ENCODE measurements around the gene ANKRD13B.
A peak's percentile ranks its signal among the peaks of the same experiment; 100 is the strongest.

Gene ANKRD13B

DNA sequence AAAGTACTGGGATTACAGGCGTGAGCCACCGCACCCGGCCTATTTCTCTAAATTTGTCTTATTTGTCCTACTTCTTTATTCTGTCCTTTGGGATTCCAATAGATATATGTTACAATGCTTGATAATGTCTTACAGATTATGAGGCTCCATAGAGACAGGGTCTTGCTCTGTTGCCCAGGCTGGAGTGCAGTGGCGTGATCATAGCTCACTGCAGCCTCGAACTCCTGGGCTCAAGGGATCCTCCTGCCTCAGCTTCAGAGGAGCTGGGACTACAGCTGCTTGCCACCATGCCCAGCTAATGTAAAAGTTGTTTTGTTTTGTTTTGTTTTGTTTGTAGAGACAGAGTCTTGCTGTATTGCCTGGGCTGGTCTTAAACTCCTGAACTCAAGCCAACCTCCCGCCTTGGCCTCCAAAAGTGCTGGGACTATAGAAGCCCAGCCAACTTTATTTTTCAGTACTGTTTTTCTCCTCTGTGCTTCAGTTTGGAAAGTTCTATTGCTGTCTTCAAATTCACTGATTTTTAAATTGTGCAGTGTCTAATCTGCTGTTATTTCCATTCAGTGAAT lies 10.3 kb downstream of the ANKRD13B start:
- Histone ChIP-seq H3K9ac (no peak overlapping the region), H3K4me1 (peaks cover 37% of the 10 kb centered on the region), H3K4me3 (no peak overlapping the region), H4K20me1 (peaks cover 74% of the 10 kb centered on the region), H3K4me2 (no peak overlapping the region), H3K36me3 (peaks cover 10% of the 10 kb centered on the region), H3K9me3 (no peaks in the 10 kb centered on the region), H3K27ac (no peak overlapping the region), H3K27me3 (no peaks in the 10 kb centered on the region)
- TF ChIP-seq Cebpa-rat (IDR thresholded peaks at IDR 0.05), result no peak

- H3K4me2 ChIP-seq, result peak overlapping the region; percentile 62
- TF ChIP-seq Cebpa-rat (IDR thresholded peaks at IDR 0.05), result no peak
- peaks cover 58% of the 10 kb centered on the region for H4K20me1 ChIP-seq
- H3K27ac ChIP-seq, result peak overlapping the region; percentile 74
- H3K9ac ChIP-seq, result peak overlapping the region; percentile 54
- H3K4me1 ChIP-seq, result peaks cover 40% of the 10 kb centered on the region
- no peak overlapping the region for H3K4me3 ChIP-seq
- peaks cover 54% of the 10 kb centered on the region for H3K36me3 ChIP-seq
- no peaks in the 10 kb centered on the region for H3K9me3 ChIP-seq
- H3K27me3 ChIP-seq, result no peaks in the 10 kb centered on the region
These were observed 14.7 kb downstream of the ANKRD13B start for GRCh38 chr17:29607557-29608195.

GRCh38 chr17:29608986-29609385 lies 16.1 kb downstream of the ANKRD13B start:
- Histone ChIP-seq H3K4me2 (no peak overlapping the region), H3K27me3 (no peaks in the 10 kb centered on the region), H4K20me1 (peaks cover 54% of the 10 kb centered on the region), H3K4me1 (peaks cover 52% of the 10 kb centered on the region), H3K36me3 (peaks cover 58% of the 10 kb centered on the region), H3K9ac (no peak overlapping the region), H3K27ac (peak overlapping the region; percentile 30; the same call in 1 of the 2 replicates), H3K9me3 (no peaks in the 10 kb centered on the region), H3K4me3 (no peak overlapping the region)
- no peak for TF ChIP-seq Cebpa-rat (IDR thresholded peaks at IDR 0.05)

DNA sequence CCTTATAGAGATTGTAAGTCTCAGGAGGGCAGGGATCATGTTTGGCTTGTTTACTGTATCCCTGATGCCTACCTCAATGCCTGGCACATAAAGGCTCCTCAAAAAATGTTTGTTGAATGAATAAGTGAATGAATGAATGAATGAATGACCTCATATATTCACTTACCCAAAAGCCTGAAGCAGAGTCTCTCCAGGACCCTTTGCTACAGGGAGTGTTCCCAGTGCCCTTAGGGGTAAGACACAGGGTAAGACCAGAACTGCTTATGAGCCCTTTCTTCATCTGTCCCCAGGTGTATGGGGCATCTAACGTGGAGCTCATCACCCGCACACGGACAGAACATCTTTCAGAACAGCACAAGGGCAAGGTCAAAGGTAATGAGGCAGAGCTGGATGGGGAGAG lies 17.5 kb downstream of the ANKRD13B start:
- Histone ChIP-seq H3K4me2 (no peak overlapping the region), H3K27ac (no peak overlapping the region), H3K36me3 (peaks cover 58% of the 10 kb centered on the region), H3K9me3 (no peaks in the 10 kb centered on the region), H3K4me1 (peaks cover 66% of the 10 kb centered on the region), H3K27me3 (no peaks in the 10 kb centered on the region), H4K20me1 (peaks cover 56% of the 10 kb centered on the region), H3K9ac (no peak overlapping the region), H3K4me3 (no peak overlapping the region)
- no peak for TF ChIP-seq Cebpa-rat (IDR thresholded peaks at IDR 0.05)

DNA sequence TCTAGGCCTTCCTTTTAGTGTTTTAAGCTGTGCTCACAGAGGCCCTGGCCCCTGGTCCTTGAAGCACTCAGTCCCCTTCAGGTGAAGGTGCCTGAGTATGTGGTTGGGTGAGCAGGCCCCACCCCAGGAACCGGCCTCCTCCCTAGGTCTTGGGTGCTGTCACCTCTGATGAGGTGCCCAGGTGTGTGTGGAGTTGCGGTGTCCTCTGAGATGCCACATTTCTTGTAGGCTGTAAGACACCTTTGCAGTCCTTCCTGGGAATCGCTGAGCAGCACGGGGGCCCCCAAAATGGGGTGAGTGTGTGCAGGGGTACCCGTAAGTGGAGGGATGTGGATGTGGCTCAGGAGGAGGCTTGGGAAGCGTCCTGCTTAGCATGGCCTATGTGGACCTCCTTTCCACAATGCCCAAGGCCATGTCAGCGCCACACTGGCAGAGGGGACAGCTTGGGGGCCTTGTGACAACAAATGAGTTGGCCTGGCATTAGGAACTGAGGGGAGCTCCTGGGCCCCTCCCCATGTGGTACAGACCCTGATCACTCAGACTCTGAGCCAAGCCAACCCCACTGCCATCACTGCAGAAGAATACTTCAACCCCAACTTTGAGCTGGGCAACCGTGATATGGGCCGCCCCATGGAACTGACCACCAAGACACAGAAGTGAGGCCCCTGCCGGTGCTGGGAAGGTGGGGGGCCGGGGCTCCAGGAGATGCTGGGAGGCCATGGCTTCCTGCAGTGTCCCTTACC lies 18.6 kb downstream of the ANKRD13B start:
- Histone ChIP-seq H3K4me3 (no peak overlapping the region), H3K27me3 (peaks cover 10% of the 10 kb centered on the region), H4K20me1 (peaks cover 62% of the 10 kb centered on the region), H3K9me3 (no peaks in the 10 kb centered on the region), H3K36me3 (peaks cover 58% of the 10 kb centered on the region), H3K27ac (no peak overlapping the region), H3K4me1 (peaks cover 75% of the 10 kb centered on the region), H3K9ac (no peak overlapping the region), H3K4me2 (no peak overlapping the region)
- no peak for TF ChIP-seq Cebpa-rat (IDR thresholded peaks at IDR 0.05)

- peaks cover 16% of the 10 kb centered on the region for H3K27me3 ChIP-seq
- no peaks in the 10 kb centered on the region for H3K9me3 ChIP-seq
These were observed 19.1 kb downstream of the ANKRD13B start for GRCh38 chr17:29612094-29612403.

DNA sequence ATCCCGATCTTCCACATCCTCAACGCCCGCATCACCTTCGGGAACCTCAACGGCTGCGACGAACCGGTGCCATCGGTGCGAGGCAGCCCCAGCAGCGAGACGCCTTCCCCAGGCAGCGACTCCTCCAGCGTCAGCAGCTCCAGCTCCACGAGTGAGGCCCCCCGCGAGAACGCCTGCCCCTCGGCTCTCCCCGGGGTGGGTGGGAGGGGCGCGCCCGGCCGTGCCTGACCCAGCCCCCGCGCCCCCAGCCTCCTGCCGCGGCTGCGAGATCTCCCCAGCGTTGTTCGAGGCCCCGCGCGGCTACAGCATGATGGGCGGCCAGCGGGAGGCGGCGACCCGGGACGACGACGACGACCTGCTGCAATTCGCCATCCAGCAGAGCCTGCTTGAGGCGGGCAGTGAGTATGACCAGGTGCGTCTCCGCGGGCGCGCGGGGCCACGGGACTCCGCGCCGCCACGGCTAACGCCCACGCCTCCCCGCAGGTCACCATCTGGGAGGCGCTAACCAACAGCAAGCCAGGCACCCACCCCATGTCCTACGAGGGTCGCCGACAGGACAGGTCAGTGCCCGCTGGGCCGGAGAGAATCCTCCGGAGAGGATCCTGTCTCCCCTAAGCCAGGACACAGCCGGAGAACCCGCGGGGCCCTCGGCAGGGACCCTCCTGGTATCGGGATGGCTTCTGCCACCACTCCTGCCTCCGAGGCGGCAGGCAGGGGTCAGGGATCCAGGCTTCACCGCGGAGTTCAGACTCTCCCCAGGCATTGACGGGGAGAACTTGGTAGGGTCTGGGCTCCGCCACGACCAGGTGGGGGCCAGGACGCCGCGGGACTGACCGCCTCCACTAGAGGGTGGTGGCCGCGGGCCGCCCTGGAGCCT lies 19.7 kb downstream of the ANKRD13B start:
- Histone ChIP-seq H3K27me3 (peaks cover 22% of the 10 kb centered on the region), H3K27ac (peak overlapping the region; percentile 44; the same call in 1 of the 2 replicates), H3K4me2 (peak overlapping the region; percentile 99), H4K20me1 (peaks cover 56% of the 10 kb centered on the region), H3K4me3 (peak overlapping the region; percentile 36; the same call in 1 of the 2 replicates), H3K4me1 (peaks cover 75% of the 10 kb centered on the region), H3K9ac (no peak overlapping the region), H3K36me3 (peaks cover 53% of the 10 kb centered on the region), H3K9me3 (no peaks in the 10 kb centered on the region)
- TF ChIP-seq Cebpa-rat (IDR thresholded peaks at IDR 0.05), result no peak

More at GRCh38 chr17:29612094-29612403, 19.1 kb downstream of the ANKRD13B start:
- no peak overlapping the region for H3K27ac ChIP-seq
- no peak for TF ChIP-seq Cebpa-rat (IDR thresholded peaks at IDR 0.05)
- H3K36me3 ChIP-seq, result peaks cover 58% of the 10 kb centered on the region
- H3K9ac ChIP-seq, result no peak overlapping the region
- H3K4me1 ChIP-seq, result peaks cover 75% of the 10 kb centered on the region
- H3K4me2 ChIP-seq, result no peak overlapping the region
- H4K20me1 ChIP-seq, result peaks cover 62% of the 10 kb centered on the region
- no peak overlapping the region for H3K4me3 ChIP-seq

DNA sequence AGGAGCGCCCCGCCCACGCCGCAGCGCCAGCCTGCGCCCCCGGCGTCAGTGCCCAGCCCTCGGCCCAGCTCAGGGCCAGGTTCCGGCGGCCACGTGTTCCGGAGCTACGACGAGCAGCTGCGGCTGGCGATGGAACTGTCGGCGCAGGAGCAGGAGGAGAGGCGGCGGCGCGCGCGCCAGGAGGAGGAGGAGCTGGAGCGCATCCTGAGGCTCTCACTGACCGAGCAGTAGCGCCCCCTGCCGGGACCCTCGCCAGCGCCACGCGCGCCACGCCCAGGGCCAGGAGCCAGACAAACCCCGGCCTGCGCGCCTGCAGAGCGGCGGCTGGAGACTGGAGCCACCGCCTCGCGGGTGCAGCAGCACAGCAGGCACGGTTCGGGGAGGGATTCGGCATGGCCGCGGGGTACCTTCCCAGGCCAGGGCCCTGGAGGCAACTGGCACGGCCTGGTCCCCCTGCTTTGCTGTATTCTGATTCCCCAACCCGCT lies 20.5 kb downstream of the ANKRD13B start:
- peak overlapping the region; percentile 44; the same call in 1 of the 2 replicates for H3K27ac ChIP-seq
- no peak for TF ChIP-seq Cebpa-rat (IDR thresholded peaks at IDR 0.05)
- H3K4me2 ChIP-seq, result peak overlapping the region; percentile 99
- H3K4me1 ChIP-seq, result peaks cover 75% of the 10 kb centered on the region
- H4K20me1 ChIP-seq, result peaks cover 49% of the 10 kb centered on the region
- peaks cover 22% of the 10 kb centered on the region for H3K27me3 ChIP-seq
- no peak overlapping the region for H3K9ac ChIP-seq
- peak overlapping the region; percentile 37 for H3K4me3 ChIP-seq
- H3K9me3 ChIP-seq, result no peaks in the 10 kb centered on the region
- peaks cover 45% of the 10 kb centered on the region for H3K36me3 ChIP-seq

DNA sequence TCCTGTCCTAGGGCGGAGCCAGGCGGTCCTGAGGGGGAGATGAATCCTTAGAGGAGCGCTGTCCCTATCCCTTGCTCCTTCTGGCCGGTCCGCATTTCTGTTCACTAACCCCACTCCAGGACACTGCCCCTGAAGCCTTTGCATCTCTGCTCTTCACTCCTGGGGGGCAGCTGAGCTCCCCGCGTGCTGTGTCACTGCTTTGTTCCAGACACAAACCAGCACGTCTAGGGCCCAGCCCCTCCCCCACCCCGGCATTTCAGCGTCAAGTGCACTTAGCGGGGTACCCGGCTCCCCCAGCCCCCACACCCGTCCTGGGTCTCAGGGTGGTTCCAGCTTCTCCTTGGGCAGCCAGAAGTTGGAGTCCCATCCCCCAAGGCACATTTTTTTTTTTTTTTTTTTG lies 20.9 kb downstream of the ANKRD13B start:
- Histone ChIP-seq H3K36me3 (peaks cover 41% of the 10 kb centered on the region), H3K27ac (no peak overlapping the region), H3K9ac (no peak overlapping the region), H3K27me3 (peaks cover 22% of the 10 kb centered on the region), H3K4me2 (peak overlapping the region; percentile 99), H4K20me1 (peaks cover 44% of the 10 kb centered on the region), H3K4me3 (peak overlapping the region; percentile 37), H3K4me1 (peaks cover 75% of the 10 kb centered on the region), H3K9me3 (no peaks in the 10 kb centered on the region)
- TF ChIP-seq Cebpa-rat (IDR thresholded peaks at IDR 0.05), result no peak

All from BLaER1 (cell line).